Astrocyte (in vitro differentiated cells and primary cell): ENCODE results near the gene TAS2R16. TPM values are rescaled to one million over a fixed set of nuclear protein-coding genes. Genes with fewer than 3 reads are reported as not detected.
"Not testable (repeated sequence)": the region's sequence is repeated elsewhere in the genome, so short reads cannot be mapped to it uniquely, and the experiment has no call there.

Source experiments
- DNase-seq: peaks from one replicate; pipeline ENCODE4 v3.0.0-alpha.2; 2010; ENCODE audit warnings: low read depth
- FAIRE-seq: peaks from 2 replicates; lab custom pipeline; 2011; peaks lifted over from hg19 to GRCh38; lab: Jason Lieb, UNC
- H2AFZ ChIP-seq: 2 replicates; pipeline ENCODE4 v1.6.0; 2012; ENCODE audit warnings: low read depth, low read length, inconsistent platforms
- H3K27ac ChIP-seq: 2 replicates; pipeline ENCODE4 v1.5.1; 2011; ENCODE audit warnings: low read depth, low read length, inconsistent platforms
- H3K27me3 ChIP-seq: 2 replicates; pipeline ENCODE4 v1.6.0; 2011; ENCODE audit warnings: low read length, inconsistent platforms; ENCODE audit not compliant: insufficient read depth
- H3K36me3 ChIP-seq: 2 replicates; pipeline ENCODE4 v1.5.1; 2011; ENCODE audit warnings: low read length, inconsistent platforms; ENCODE audit not compliant: insufficient read depth
- H3K4me1 ChIP-seq: 2 replicates; pipeline ENCODE4 v1.5.1; 2011; ENCODE audit warnings: low read length, inconsistent platforms; ENCODE audit not compliant: insufficient read depth
- H3K4me2 ChIP-seq: 2 replicates; pipeline ENCODE4 v1.6.0; 2012; ENCODE audit warnings: low read length, inconsistent platforms
- H3K4me3 ChIP-seq: 2 replicates; pipeline ENCODE4 v1.5.1; 2011; ENCODE audit warnings: low read depth, mild to moderate bottlenecking, low read length, inconsistent platforms; ENCODE audit not compliant: insufficient read depth
- H3K79me2 ChIP-seq: 2 replicates; pipeline ENCODE4 v1.6.0; 2012; ENCODE audit warnings: mild to moderate bottlenecking, low read length, inconsistent platforms; ENCODE audit not compliant: insufficient read depth
- H3K9ac ChIP-seq: 2 replicates; pipeline ENCODE4 v1.6.0; 2012; ENCODE audit warnings: mild to moderate bottlenecking, low read length, inconsistent platforms
- H3K9me3 ChIP-seq: 2 replicates; pipeline ENCODE4 v1.5.1; 2012; ENCODE audit warnings: low read depth, mild to moderate bottlenecking, low read length, inconsistent platforms; ENCODE audit not compliant: insufficient read depth
- H4K20me1 ChIP-seq: 2 replicates; pipeline ENCODE4 v1.6.0; 2012; ENCODE audit warnings: low read length, inconsistent platforms; ENCODE audit not compliant: insufficient read depth
- H3K27ac Mint-ChIP-seq: one replicate; pipeline ENCODE4 v1.8.0; 2021; ENCODE audit warnings: mild to moderate bottlenecking, mixed read lengths; ENCODE audit not compliant: unreplicated experiment
- H3K27me3 Mint-ChIP-seq: one replicate; pipeline ENCODE4 v1.8.0; 2021; ENCODE audit warnings: low read depth, mixed read lengths; ENCODE audit not compliant: unreplicated experiment
- H3K36me3 Mint-ChIP-seq: one replicate; pipeline ENCODE4 v1.8.0; 2021; ENCODE audit warnings: low read depth, mixed read lengths; ENCODE audit not compliant: unreplicated experiment
- H3K4me1 Mint-ChIP-seq: one replicate; pipeline ENCODE4 v1.8.0; 2021; ENCODE audit warnings: low read depth, mixed read lengths; ENCODE audit not compliant: unreplicated experiment
- H3K4me3 Mint-ChIP-seq: one replicate; pipeline ENCODE4 v1.8.0; 2021; ENCODE audit warnings: mild to moderate bottlenecking, moderate library complexity, mixed read lengths; ENCODE audit not compliant: unreplicated experiment
- H3K9me3 Mint-ChIP-seq: one replicate; pipeline ENCODE4 v1.8.0; 2021; ENCODE audit warnings: mild to moderate bottlenecking, mixed read lengths; ENCODE audit not compliant: unreplicated experiment
- CTCF ChIP-seq: IDR thresholded peaks from 2 replicates; pipeline ENCODE4 v1.5.1; 2011; ENCODE audit warnings: low read depth, mild to moderate bottlenecking, inconsistent platforms, low read length, moderate library complexity; ENCODE audit not compliant: insufficient read depth
- EZH2 ChIP-seq: IDR thresholded peaks from 2 replicates; pipeline ENCODE4 v1.6.1; 2012; ENCODE audit warnings: mild to moderate bottlenecking, low read length, inconsistent platforms; ENCODE audit not compliant: insufficient read depth
- total RNA-seq: library from RNA; stranded (reverse); gene quantifications from 2 replicates; pipeline ENCODE4 v1.2.1, GENCODE V29; 2021

Gene TAS2R16
- total RNA-seq, 1 donor from 2014 or later = not detected

DNA sequence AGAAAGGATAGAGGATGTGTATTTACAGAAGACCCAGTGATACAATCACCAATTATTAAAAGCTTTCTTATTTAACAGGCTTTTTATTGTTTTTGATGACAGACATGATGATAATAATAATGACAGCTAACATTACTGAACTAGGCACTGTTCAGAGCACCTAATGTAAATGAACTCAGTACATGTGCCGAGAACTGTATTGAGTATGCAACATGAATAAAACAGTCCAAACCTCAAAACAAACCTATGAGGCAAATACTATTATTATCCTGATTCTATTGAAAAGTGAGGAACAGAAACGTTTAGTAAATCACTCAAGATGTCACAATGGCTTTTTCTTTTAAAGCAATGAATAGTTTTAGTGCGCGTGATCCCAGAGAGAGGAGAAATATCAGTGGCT, 27.1 kb downstream of the TAS2R16 start:
- no peak overlapping the region for H2AFZ ChIP-seq
- FAIRE-seq = no peak
- no peaks in the 10 kb centered on the region for H3K36me3 Mint-ChIP-seq

DNA sequence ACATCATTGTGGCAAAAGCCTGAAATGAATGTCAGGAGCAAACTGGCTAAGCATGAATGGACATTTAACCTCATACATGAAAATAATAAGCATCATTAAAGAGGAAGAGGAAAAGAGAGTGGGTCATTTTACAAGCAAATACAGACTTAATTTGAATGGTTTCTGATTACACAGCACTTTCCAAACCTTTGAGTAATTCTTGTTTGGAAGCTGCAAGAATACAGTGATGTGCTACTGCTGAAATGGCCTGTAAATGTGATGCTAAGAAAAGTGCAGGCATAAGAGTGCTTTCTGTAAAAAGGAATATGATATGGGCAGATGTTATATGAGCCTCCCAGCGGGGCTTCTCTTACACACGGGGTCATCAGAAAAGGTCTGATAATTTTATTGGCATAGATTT, 30.2 kb downstream of the TAS2R16 start:
- Histone ChIP-seq H3K4me3 (no peak overlapping the region), H2AFZ (no peak overlapping the region), H3K79me2 (no peaks in the 10 kb centered on the region), H3K27me3 (no peaks in the 10 kb centered on the region), H3K36me3 (no peaks in the 10 kb centered on the region), H4K20me1 (no peaks in the 10 kb centered on the region), H3K9me3 (no peaks in the 10 kb centered on the region), H3K4me2 (no peak overlapping the region), H3K4me1 (no peaks in the 10 kb centered on the region), H3K27ac (no peak overlapping the region), H3K9ac (no peak overlapping the region)
- FAIRE-seq (no peak), DNase-seq (no peak)
- Mint-ChIP-seq H3K27ac (no peak overlapping the region), H3K27me3 (no peaks in the 10 kb centered on the region), H3K4me1 (no peaks in the 10 kb centered on the region), H3K36me3 (no peaks in the 10 kb centered on the region), H3K4me3 (no peak overlapping the region), H3K9me3 (no peaks in the 10 kb centered on the region)
- TF ChIP-seq CTCF (no peak), EZH2 (no peak)

More for the DNA sequence above, 27.1 kb downstream of the TAS2R16 start:
- Histone ChIP-seq H3K27me3 (no peaks in the 10 kb centered on the region), H3K4me2 (no peak overlapping the region), H3K36me3 (no peaks in the 10 kb centered on the region), H3K4me3 (no peak overlapping the region), H3K4me1 (no peaks in the 10 kb centered on the region), H3K79me2 (no peaks in the 10 kb centered on the region), H3K27ac (no peak overlapping the region), H4K20me1 (no peaks in the 10 kb centered on the region), H3K9ac (no peak overlapping the region), H3K9me3 (no peaks in the 10 kb centered on the region)
- no peak overlapping the region for H3K4me3 Mint-ChIP-seq
- no peak overlapping the region for H3K27ac Mint-ChIP-seq
- H3K27me3 Mint-ChIP-seq = no peaks in the 10 kb centered on the region
- no peak for TF ChIP-seq CTCF
- TF ChIP-seq EZH2 = no peak
- no peaks in the 10 kb centered on the region for H3K4me1 Mint-ChIP-seq
- no peak for DNase-seq
- H3K9me3 Mint-ChIP-seq = no peaks in the 10 kb centered on the region

DNA sequence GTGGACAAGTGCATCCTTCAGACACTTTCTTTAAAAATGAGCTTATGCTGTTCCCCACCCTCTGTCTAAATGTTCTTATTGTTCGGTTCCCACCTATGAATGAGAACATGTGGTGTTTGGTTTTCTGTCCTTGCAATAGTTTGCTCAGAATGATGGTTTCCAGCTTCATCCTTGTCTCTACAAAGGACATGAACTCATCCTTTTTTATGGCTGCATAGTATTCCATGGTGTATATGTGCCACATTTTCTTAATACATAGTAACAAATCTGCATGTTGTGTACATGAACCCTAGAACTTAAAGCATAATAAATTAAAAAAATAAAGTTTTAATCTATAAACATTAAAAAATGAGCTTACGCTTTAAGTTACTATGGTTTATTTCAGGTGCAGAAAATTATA, 41.8 kb downstream of the TAS2R16 start:
- not testable (repeated sequence) for H4K20me1 ChIP-seq, H3K36me3 Mint-ChIP-seq, H2AFZ ChIP-seq, H3K9me3 Mint-ChIP-seq, H3K4me3 Mint-ChIP-seq, H3K4me3 ChIP-seq, DNase-seq, H3K4me1 Mint-ChIP-seq, H3K9me3 ChIP-seq, H3K27me3 ChIP-seq, H3K27ac ChIP-seq, H3K4me1 ChIP-seq, H3K27me3 Mint-ChIP-seq, H3K4me2 ChIP-seq, H3K79me2 ChIP-seq, FAIRE-seq, H3K27ac Mint-ChIP-seq, H3K9ac ChIP-seq, H3K36me3 ChIP-seq
